HUES48 (cell line): ENCODE measurements around the gene KMT2D.
"Not testable (repeated sequence)": the region's sequence is repeated elsewhere in the genome, so short reads cannot be mapped to it uniquely, and the experiment has no call there.

Experiments used
- H3K27ac ChIP-seq: one replicate; pipeline ENCODE4 v1.7.0; 2013; ENCODE audit warnings: low read depth, low read length, inconsistent platforms
- H3K27me3 ChIP-seq: 2 replicates; pipeline ENCODE4 v1.6.1; 2013; ENCODE audit warnings: mild to moderate bottlenecking, low read length; ENCODE audit not compliant: control insufficient read depth, insufficient read depth
- H3K36me3 ChIP-seq: 2 replicates; pipeline ENCODE4 v1.6.1; 2013; ENCODE audit warnings: low read length; ENCODE audit not compliant: control insufficient read depth, insufficient read depth
- H3K4me1 ChIP-seq: 2 replicates; pipeline ENCODE4 v1.6.1; 2013; ENCODE audit warnings: mild to moderate bottlenecking, low read length; ENCODE audit not compliant: control insufficient read depth, insufficient read depth
- H3K4me3 ChIP-seq: 2 replicates; pipeline ENCODE4 v1.5.1; 2013; ENCODE audit warnings: mild to moderate bottlenecking, low read depth, low read length
- H3K9ac ChIP-seq: 2 replicates; pipeline ENCODE4 v1.6.1; 2013; ENCODE audit warnings: mild to moderate bottlenecking, low read depth, low read length, moderate library complexity
- H3K9me3 ChIP-seq: 2 replicates; pipeline ENCODE4 v1.6.1; 2013; ENCODE audit warnings: low read length; ENCODE audit not compliant: control insufficient read depth, insufficient read depth

The KMT2D gene

GRCh38 chr12:49088150-49088931 lies 27.7 kb upstream of the KMT2D start:
- Histone ChIP-seq H3K27ac (no peak overlapping the region), H3K27me3 (peaks cover 72% of the 10 kb centered on the region), H3K9ac (no peak overlapping the region), H3K9me3 (no peaks in the 10 kb centered on the region), H3K36me3 (no peaks in the 10 kb centered on the region), H3K4me1 (peaks cover 24% of the 10 kb centered on the region), H3K4me3 (peak overlapping the region; percentile 32)

- H3K4me3 ChIP-seq, result no peak overlapping the region
- H3K27me3 ChIP-seq, result peaks cover 50% of the 10 kb centered on the region
- H3K9me3 ChIP-seq, result no peaks in the 10 kb centered on the region
- peaks cover 11% of the 10 kb centered on the region for H3K4me1 ChIP-seq
- no peak overlapping the region for H3K27ac ChIP-seq
- no peak overlapping the region for H3K9ac ChIP-seq
- H3K36me3 ChIP-seq, result no peaks in the 10 kb centered on the region
Measured at GRCh38 chr12:49086116-49086515, 25.5 kb upstream of the KMT2D start.

- Histone ChIP-seq H3K9me3 (no peaks in the 10 kb centered on the region), H3K4me1 (peaks cover 10% of the 10 kb centered on the region), H3K27me3 (peaks cover 37% of the 10 kb centered on the region), H3K9ac (no peak overlapping the region), H3K36me3 (no peaks in the 10 kb centered on the region), H3K27ac (no peak overlapping the region), H3K4me3 (no peak overlapping the region)
Measured at GRCh38 chr12:49084438-49084837, 23.8 kb upstream of the KMT2D start.

DNA sequence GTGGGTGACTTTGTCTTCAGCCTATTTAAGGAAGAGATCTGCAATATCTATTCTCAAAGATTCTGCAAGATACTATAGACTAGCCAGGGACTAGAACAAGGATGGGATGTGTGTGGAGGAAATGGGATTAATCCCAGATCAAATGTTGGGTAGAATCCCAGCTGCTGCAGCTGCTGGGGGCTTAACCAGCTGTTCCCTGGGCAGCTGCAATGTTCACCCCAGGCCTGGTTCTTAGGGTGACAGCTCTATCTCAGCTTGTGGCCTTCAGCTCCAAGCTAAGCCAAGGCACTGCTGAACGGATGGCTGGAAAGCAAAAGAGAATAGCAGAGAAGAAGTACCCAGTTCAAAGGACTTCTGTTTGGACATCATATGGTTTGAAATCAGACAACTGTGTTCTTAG lies 19.2 kb upstream of the KMT2D start:
- no peak overlapping the region for H3K4me3 ChIP-seq
- no peaks in the 10 kb centered on the region for H3K4me1 ChIP-seq
- H3K27ac ChIP-seq, result no peak overlapping the region
- H3K36me3 ChIP-seq, result no peaks in the 10 kb centered on the region
- H3K9ac ChIP-seq, result no peak overlapping the region
- no peaks in the 10 kb centered on the region for H3K9me3 ChIP-seq
- H3K27me3 ChIP-seq, result peaks cover 4% of the 10 kb centered on the region; the same call in 1 of the 2 replicates

- H3K27me3 ChIP-seq, result peaks cover 14% of the 10 kb centered on the region
- H3K9ac ChIP-seq, result no peak overlapping the region
- no peak overlapping the region for H3K4me3 ChIP-seq
- peaks cover 5% of the 10 kb centered on the region for H3K4me1 ChIP-seq
- no peak overlapping the region for H3K27ac ChIP-seq
- no peaks in the 10 kb centered on the region for H3K9me3 ChIP-seq
- no peaks in the 10 kb centered on the region for H3K36me3 ChIP-seq
Measured at GRCh38 chr12:49070971-49071370, 10.4 kb upstream of the KMT2D start.

DNA sequence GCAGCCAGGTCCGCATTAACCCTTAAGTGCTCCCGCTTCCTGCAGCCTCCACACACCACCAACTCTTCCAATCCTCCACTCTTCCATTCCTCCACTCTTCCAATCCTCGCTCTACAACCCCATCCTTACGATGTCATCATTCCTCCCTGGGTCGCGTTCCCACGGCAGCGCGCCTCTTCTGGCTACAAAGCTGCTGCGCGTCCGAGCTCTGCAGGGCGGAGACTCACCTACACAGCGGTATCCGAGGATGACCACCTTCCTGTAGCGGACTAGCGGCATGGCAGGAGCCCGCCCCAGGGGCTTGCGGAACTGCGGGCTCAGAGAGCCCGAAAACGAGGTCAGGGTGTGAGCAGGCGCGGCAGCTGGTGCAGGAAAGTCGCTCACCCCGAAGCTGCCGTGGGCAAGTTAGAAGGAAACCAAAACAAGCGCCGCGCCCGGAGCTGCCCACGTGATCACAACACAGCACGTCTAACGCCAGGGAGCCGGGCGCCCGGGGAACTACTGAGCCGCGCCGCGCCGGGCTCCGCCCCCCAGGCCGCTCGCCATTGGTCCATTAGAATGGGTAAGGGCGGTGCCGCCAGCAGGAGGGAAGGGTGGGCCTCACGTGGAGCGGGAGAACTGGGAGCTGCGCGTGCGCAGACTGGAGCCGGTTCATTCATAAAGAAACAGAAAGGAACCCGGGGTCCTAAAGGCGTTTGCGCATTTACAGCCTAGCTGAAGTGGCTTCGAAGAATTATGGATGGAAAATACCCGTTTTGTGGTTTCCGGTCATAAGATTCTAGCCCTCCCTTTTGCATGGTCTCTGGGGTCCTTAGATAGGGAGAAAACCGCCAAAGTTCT lies 9.1 kb upstream of the KMT2D start, which contains the start of gene RHEBL1:
RHEBL1 (minus strand) TSS at position 473 of the 840 bp plus-strand sequence; CDS start at position 279, 194 bp downstream.
- no peaks in the 10 kb centered on the region for H3K36me3 ChIP-seq
- H3K27me3 ChIP-seq, result peaks cover 14% of the 10 kb centered on the region
- peak within 1 kb of the TSS; percentile 21; the same call in 1 of the 2 replicates for H3K9ac ChIP-seq
- H3K4me3 ChIP-seq, result peak within 1 kb of the TSS; percentile 87
- H3K9me3 ChIP-seq, result no peaks in the 10 kb centered on the region
- H3K27ac ChIP-seq, result peak within 1 kb of the TSS; percentile 66
- peaks cover 5% of the 10 kb centered on the region for H3K4me1 ChIP-seq

DNA sequence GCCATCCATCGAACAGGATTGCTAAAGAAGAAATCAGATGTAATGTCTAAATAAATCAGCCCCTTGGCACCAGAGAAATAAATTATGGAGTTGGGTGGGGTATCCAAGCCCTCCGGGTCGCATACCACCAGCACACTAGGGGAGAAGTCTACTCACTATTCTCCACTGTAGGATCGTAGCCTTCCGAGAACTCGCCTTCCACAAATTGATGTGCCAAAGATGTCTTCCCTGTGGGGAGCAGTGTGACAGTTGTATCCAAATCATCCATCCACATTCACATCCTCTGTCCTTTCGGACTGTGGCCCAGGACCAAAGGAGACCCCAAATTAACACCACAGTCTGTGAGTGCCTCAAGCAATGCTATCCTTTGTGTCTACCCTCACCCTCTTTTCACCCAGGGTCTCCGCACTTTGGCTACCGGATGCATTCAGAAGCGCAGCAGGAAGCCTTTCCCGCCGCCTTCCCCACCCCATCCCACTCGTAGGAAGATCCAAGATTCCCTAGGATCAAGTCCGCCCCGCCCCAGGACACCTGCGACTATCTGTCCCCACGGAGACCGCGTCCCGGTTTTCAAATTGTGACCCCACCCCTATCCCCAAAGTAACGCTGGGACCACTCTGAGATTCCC lies 8.4 kb upstream of the KMT2D start:
- Histone ChIP-seq H3K4me1 (peaks cover 5% of the 10 kb centered on the region), H3K27ac (no peak overlapping the region), H3K9me3 (no peaks in the 10 kb centered on the region), H3K9ac (no peak overlapping the region), H3K4me3 (peak overlapping the region; percentile 87), H3K27me3 (peaks cover 14% of the 10 kb centered on the region), H3K36me3 (no peaks in the 10 kb centered on the region)

DNA sequence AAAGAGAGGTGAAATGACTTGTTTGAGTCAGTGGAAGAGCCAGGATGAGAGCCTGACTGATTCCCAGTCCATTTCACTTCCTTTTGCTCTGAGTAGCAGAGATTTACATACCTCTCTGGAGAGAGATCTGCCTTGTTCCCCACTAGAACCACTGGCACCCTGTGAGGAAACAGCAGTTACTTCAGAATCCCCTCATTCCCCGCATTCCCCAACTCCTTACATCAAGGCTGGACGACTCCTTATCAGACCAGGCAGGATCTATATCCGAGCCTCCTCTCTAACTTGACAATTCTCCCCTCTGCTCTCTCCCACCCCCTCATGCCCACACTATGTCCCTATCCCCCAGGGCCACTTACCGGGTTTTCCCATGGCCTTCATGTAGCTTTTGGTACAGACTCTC lies 5.5 kb upstream of the KMT2D start:
- Histone ChIP-seq H3K9me3 (no peaks in the 10 kb centered on the region), H3K4me1 (peaks cover 5% of the 10 kb centered on the region), H3K36me3 (no peaks in the 10 kb centered on the region), H3K27me3 (peaks cover 14% of the 10 kb centered on the region), H3K9ac (no peak overlapping the region), H3K4me3 (no peak overlapping the region), H3K27ac (no peak overlapping the region)

DNA sequence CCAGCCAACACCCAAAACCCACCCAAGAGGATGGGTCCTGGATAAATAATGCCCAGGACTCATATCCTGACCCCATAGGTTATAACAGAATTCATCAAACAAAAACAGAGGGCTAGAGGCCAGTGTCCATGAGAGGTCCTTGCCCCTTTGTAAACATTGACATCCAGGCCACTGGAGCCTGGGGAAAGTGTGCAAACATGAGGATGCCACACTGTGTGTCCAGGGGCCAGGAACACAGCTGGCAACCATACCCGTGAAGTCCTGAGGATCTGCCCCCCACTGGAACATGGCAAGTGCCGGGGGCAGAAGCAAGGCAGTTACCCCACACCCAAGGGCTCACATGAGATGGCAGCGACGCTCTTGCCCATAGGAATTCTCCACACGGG lies 4.2 kb upstream of the KMT2D start:
- H3K27me3 ChIP-seq, result peaks cover 11% of the 10 kb centered on the region
- H3K9me3 ChIP-seq, result no peaks in the 10 kb centered on the region
- no peaks in the 10 kb centered on the region for H3K36me3 ChIP-seq
- no peak overlapping the region for H3K4me3 ChIP-seq
- no peaks in the 10 kb centered on the region for H3K4me1 ChIP-seq
- no peak overlapping the region for H3K9ac ChIP-seq
- no peak overlapping the region for H3K27ac ChIP-seq

- H3K27ac ChIP-seq, H3K9ac ChIP-seq, H3K36me3 ChIP-seq, H3K27me3 ChIP-seq, H3K4me3 ChIP-seq, H3K9me3 ChIP-seq: not testable (repeated sequence)
- H3K4me1 ChIP-seq, result peaks cover 16% of the 10 kb centered on the region
Measured at GRCh38 chr12:49061916-49062315, 1.3 kb upstream of the KMT2D start.
